ENCODE results near the gene SPEN.

SPEN gene

DNA sequence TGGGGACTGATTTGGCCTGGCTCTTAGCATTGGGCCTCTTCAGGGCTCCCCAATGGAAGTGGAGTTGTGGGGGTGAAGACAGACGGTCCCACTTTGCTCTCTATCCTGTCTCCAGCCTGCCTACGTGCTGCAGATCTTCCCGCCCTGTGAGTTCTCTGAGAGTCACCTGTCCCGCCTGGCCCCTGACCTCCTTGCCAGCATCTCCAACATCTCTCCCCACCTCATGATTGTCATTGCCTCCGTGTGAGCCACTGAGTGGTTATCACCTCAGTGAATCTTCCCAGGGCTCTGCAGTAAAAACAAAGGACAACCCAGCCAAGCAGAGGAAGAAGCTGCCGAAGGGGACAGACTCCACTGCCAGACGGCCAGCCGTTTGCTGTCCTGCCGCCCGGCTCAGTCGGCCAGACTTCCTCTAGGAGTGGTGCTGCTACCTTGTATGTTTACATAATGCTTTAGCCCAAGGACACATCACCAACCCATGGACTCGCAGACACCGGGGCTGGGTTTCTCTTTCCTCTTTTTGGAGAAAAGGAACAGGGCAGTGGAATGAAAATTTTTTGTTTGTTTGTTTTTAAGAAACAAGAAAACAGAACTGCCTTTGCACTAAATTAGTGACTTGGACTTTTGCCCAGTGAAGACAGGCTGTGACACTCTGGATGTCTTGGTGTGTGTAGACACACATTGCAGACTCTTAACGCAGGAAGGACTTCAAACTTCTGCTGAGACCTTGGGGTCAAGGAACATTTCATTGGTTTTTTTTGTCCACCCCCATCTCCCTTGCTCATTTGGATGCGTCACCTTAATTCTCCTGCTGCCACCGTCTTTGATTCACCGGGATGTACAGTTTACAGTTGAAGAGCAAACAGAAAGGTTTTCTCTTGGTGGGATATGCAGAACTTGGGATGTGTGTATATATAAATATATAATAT, 91.9 kb downstream of the SPEN start:
- peak; percentile 58 to 70 for DNase-seq (ENCODE audit: low read depth in 1 of 2, low spot score in 1 of 2)
- in situ Hi-C loops (cut with HindIII; ENCODE audit: low pct_unique_long_range_greater_than_20kb, low sequenced_read_pairs): no loop called here

DNA sequence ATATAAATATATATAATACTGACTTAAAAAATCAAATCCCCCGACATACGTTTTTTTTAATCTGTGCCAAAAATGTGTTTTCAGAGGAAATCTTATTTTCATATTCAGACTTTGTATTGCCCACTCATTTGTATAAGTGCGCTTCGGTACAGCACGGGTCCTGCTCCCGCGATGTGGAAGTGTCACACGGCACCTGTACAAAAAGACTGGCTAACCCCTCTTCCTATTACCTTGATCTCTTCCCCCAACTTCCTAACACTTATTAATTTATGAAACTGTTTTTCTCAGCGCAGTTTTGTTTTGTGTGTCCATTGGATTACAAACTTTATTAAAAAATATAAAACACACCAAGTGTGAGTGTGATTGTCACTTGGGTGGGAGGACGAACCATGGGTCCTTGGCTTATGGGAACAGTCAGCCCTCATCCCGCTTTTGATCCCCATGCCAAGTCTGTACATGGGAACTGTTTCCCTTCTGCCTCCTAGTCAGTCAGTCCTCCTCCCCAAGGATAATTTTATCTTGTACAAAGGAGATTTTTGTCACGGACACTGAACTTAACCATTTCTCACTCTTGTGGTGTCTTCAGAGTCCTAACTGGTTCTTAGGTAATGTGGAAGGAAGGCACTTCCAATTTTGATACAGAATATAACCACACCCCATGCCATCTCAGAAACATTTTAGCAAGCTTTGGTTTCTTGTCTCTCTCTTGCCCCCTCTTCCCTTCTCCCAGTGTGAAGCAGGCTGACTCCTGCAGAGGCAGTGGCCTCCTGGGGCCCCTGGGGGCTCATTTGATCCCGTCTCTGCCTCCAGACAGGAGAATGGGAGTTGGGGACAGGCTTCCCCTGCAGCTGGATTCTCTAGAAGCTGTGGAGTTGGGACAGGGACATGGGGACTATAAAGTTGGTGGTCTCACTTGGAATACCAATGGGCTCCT, 92.9 kb downstream of the SPEN start:
- DNase-seq (ENCODE audit: low read depth in 1 of 2, low spot score in 1 of 2): no peak
- no peak for TF ChIP-seq JUND (IDR thresholded peaks at IDR 0.05; ENCODE audit: low read depth)
- in situ Hi-C loops (cut with HindIII; ENCODE audit: low pct_unique_long_range_greater_than_20kb, low sequenced_read_pairs): no loop called here

More for the DNA sequence above, 91.9 kb downstream of the SPEN start:
- no peak for TF ChIP-seq JUND (IDR thresholded peaks at IDR 0.05; ENCODE audit: low read depth)

DNA sequence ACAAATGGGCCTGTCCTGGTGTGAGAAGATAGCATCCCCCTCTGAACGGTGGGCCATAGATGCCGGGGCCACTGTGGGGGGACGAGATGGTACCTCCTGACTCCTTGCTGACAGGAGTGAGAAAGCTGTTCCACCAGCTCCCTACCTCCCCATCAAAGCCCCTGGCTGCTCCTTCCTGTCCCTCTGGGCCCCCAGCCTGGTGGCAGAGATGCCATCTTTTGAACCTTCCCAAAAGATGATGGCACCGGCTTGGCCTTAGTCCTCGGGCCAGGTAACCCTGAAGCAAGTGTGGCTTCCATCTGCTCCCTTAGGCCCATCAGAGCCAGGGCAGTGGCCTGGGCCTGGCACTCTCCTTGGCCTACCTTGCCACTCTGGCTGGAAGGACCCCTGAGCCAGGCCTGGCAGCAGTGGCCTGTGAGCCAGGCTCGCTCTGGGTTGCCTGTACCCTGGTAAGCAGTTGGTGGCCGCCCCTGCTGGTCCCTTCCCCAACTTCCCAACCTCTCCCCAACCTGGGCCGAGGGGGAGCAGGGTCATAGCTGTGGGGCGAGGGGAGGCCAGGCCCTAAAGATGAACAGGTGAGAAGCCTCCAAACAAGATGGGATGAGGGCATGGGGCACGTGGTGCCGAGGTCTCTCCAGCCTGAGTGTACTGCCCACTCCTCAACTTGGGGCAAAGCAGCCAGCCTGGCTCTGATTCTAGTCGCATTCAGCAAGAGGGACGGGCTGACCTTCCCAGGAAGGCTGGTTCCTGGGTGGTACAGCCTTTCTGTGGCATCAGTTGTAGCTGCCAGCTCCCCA, 93.7 kb downstream of the SPEN start:
- in situ Hi-C loops (cut with HindIII; ENCODE audit: low pct_unique_long_range_greater_than_20kb, low sequenced_read_pairs): no loop called here
- TF ChIP-seq JUND (IDR thresholded peaks at IDR 0.05; ENCODE audit: low read depth): no peak
- no peak for DNase-seq (ENCODE audit: low read depth in 1 of 2, low spot score in 1 of 2)

DNA sequence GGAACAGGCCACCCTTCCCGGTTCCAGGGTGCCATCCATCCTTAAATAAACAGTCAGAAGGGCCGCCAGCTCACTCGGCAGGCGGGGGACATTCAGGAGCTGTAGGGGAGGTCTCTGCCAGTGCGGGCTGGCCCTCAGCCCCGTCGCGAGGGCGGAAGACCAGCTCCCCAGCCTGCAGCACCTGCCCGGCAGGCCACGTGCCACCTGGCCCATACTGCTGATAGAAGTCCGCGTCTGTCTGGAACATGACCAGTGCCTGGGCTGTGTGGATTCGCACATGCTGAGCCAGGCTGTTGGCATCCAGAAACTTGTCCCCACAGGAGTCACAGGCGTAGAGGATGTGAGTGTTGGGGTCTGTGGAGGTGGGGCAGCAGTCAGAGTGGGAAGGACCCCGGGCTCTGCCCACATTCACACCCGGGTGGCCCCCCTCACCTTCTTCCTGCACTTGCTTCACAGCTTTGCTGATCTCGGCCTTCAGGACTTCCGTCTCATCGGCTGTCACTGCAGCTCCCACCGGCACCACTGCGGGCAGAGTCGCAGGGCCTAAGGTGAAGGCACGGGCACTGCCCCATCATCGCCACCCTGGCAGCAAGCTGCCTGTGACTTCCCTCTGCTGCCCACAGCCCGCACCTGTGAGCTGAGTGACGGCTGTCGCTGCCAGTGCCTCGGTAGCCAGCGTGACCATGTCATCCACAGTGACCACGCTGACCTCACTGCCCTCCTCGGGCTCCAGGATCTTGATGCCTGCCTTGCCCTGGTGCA, 94.6 kb downstream of the SPEN start:
- DNase-seq (ENCODE audit: low read depth in 1 of 2, low spot score in 1 of 2): no peak
- in situ Hi-C loops (cut with HindIII; ENCODE audit: low pct_unique_long_range_greater_than_20kb, low sequenced_read_pairs): no loop called here

DNA sequence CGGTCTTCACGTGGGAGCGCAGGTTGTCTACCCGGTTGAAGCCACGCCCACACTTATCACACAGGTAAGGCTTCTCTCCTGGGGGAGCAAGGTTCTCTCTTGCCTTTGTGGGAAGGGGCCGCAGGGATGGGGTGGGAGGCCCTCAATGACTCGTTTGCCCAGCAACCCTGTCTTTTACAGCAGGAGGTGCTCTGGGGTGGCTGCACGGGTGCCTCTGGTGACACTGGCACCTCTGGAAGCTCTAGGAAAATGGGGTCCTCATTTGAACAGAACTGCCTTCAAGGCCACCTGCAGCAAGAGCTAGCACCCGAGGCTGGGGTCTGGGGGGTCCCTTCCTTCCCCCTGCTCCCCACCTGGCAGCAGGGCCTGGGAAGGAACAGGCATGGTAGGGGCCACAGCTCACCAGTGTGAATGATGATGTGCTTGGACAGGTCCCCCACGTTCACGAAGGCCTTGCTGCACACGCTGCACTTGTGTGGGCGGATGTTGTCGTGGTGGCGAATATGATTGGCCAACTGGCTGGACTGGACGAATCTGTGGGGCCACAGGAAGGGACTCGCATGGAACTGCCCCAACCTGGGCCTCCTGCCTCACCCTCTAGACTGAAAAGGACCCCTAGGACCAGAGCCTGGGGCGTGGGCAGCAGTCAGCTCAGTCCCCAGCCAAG, 95.3 kb downstream of the SPEN start:
- no peak for TF ChIP-seq JUND (IDR thresholded peaks at IDR 0.05; ENCODE audit: low read depth)
- in situ Hi-C loops (cut with HindIII; ENCODE audit: low pct_unique_long_range_greater_than_20kb, low sequenced_read_pairs): no loop called here
- no peak for DNase-seq (ENCODE audit: low read depth in 1 of 2, low spot score in 1 of 2)

More for the DNA sequence above, 94.6 kb downstream of the SPEN start:
- TF ChIP-seq JUND (IDR thresholded peaks at IDR 0.05; ENCODE audit: low read depth): no peak

DNA sequence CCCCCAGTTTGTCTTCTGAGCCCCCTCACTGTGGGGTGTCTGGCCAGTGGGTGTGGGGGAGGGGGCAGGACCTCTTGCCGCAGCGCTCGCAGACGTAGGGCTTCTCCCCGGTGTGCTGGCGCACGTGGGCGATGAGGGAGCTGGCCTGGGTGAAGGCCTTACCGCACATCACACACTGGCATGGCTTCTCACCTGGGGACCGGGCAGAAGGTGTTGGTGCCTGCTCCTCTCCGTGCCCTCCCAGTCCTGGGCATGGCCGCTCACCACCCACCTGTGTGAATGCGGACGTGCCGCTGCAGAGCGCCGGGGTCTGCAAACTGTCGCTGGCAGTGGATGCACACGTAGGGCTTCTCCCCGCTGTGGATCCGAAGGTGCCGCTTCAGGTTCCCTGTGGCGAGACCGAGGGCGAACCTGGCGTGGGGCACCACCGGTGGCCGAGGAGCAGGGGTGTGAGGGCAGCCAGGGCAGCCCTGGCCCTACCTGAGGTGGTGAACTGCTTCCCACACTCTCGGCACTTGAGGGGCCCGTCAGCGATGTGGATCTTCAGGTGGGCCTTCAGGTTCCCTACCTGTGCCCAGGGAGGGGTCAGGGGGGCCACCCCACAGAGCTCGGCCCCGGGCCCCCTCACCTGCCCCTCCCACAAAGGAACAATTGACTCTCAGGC, 96.0 kb downstream of the SPEN start:
- no peak for TF ChIP-seq JUND (IDR thresholded peaks at IDR 0.05; ENCODE audit: low read depth)
- in situ Hi-C loops (cut with HindIII; ENCODE audit: low pct_unique_long_range_greater_than_20kb, low sequenced_read_pairs): no loop called here
- DNase-seq (ENCODE audit: low read depth in 1 of 2, low spot score in 1 of 2): no peak

DNA sequence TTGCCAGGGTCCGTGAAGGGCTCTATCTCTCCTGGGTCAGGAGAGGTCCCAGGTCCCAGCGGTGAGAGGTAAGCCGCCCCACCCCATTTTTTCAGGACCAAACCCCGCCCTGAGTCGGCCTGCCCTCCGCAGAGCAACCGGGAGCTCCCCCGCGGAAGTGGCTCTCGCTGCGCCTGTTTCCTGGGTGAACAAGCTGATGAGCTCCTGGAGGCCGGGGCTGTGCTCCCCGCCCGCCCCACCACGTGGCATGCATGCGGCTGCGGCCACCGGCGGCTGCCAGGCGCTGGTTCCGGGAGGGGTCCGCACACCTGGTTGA, 96.4 kb downstream of the SPEN start:
- DNase-seq (ENCODE audit: low read depth in 1 of 2, low spot score in 1 of 2): no peak
- no peak for TF ChIP-seq JUND (IDR thresholded peaks at IDR 0.05; ENCODE audit: low read depth)
- in situ Hi-C loops (cut with HindIII; ENCODE audit: low pct_unique_long_range_greater_than_20kb, low sequenced_read_pairs): no loop called here

DNA sequence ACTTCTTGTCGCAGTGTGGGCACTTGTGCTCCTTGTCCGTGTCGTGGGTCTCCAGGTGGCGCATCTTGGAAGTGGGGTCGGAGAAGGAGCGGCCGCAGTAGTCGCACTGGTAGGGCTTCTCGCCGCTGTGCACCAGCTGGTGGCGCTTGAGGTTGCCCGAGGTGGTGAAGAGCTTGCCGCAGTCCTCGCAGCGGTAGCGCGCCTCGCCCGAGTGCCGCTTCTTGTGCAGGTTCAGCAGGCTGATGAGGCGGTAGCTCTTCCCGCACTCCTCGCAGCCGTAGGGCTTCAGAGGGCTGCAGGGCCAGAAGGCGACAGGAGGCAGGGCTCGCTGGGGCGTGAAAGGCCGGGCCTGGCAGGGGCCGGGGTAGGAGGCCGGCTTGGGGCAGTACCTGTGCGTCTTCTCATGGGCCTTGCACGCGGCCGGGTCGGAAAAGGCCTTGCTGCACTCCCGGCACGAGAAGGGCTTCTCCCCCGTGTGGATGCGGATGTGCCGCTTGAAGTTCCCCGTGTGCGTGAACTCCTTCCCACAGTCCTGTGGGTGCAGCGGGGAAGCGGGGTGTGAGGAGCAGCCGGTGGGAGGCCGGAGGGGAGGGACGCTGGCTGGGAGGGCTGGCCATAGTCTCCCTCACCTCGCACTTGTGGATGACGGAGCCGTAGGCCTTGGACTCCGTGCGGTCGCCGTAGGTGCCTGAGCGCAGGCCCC, 97.0 kb downstream of the SPEN start:
- in situ Hi-C loops (cut with HindIII; ENCODE audit: low pct_unique_long_range_greater_than_20kb, low sequenced_read_pairs): no loop called here

DNA sequence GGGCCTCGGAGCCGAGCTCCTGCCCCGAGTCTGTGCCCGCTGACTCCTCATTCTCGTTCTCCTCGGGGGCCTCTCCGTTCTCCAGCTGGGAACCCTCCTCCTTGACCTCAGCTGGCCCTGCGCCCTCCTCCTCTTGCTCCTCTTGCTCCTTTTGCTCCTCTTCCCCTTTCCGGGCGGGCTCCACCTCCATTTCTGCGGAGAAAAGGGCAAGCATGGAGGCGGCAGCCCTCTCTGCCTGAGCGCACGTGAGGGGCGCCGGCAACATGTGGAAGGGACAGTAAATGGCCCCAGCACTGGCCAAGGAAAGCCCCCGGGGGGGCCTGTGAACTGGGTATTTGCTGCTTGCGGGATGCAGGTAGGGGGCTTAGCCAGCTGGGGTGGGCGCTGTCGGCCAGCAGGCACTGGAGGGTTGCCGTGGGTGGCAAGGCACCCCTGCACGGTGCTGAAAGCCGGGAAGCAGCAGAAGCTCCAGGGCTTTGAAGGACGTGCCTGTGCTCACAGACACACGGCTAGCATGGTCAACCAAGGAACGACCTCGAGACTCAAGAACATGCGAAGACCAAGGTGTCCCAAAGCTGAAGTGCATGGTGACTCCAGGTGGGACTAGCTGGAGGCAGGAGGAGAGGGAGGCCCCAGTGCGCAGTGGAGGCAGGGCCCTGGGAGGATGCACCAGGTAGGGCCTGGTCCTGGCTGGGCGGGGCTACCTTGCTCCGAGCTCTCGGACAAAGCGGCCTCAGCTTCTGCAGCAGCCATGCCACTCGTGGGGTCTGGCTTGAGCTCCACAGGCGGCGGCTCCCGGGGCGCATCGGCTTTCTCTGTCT, 97.7 kb downstream of the SPEN start:
- DNase-seq (ENCODE audit: low read depth in 1 of 2, low spot score in 1 of 2): no peak
- no peak for TF ChIP-seq JUND (IDR thresholded peaks at IDR 0.05; ENCODE audit: low read depth)
- in situ Hi-C loops (cut with HindIII; ENCODE audit: low pct_unique_long_range_greater_than_20kb, low sequenced_read_pairs): no loop called here

More for the DNA sequence above, 97.0 kb downstream of the SPEN start:
- TF ChIP-seq JUND (IDR thresholded peaks at IDR 0.05; ENCODE audit: low read depth): no peak
- DNase-seq (ENCODE audit: low read depth in 1 of 2, low spot score in 1 of 2): no peak
